HCT116 (cell line): Measurements from ENCODE around the gene ZNF548. TPM values are rescaled to one million over a fixed set of nuclear protein-coding genes. Genes with fewer than 3 reads are reported as not detected.

ENCODE experiments used
- ATAC-seq: fragments of 200-7000 bp; cut with Tn5 transposase; 2 replicates; pipeline ENCODE4 v1.9.1; 2020; ENCODE audit warnings: mild to moderate bottlenecking, moderate library complexity
- BruUV-seq: library from RNA; stranded (reverse); fragments of 400-500 nt; replicated peaks from 2 replicates; lab custom pipeline; 2021; lab: Mats Ljungman, UMichigan
- CTCF ChIA-PET: fragments of 300-600 bp; sonication (Branson Sonifier 250); formaldehyde crosslinking; loops from one replicate; lab custom pipeline; 2021; ENCODE audit warnings: antibody characterized with exemption; lab: Charles Lee
- POLR2A ChIA-PET: fragments of 300-600, 350-600 bp; sonication (Branson Sonifier 250); formaldehyde crosslinking; loops from one replicate; lab custom pipeline; 2021; ENCODE audit warnings: antibody characterized with exemption; lab: Charles Lee
- RAD21 ChIA-PET, 2 experiments: fragments of 300-600 bp; sonication (Branson Sonifier 250); formaldehyde crosslinking; loops; one replicate each; lab custom pipeline; 2023; ENCODE audit warnings: low total read pairs in 2 of 2; ENCODE audit not compliant: uncharacterized antibody in 2 of 2, unreplicated experiment in 2 of 2, low non-redundant PET in 1 of 2; lab: Charles Lee
- DNase-seq: peaks from one replicate; pipeline ENCODE4 v3.0.0-alpha.2; 2010; ENCODE audit warnings: low read depth, low spot score
- H2AFZ ChIP-seq: fragments of 200-600 bp; shearing (Covaris generic), sonication (generic); 2 replicates; pipeline ENCODE4 v1.6.1; 2017; ENCODE audit warnings: low read depth, mixed run types, mixed read lengths, antibody characterized with exemption, low read length; ENCODE audit not compliant: poor library complexity, severe bottlenecking
- H3K27ac ChIP-seq: 2 replicates; pipeline ENCODE4 v1.5.1; 2012; ENCODE audit warnings: low read depth, low read length
- H3K27me3 ChIP-seq: fragments of 200-600 bp; sonication (generic); 2 replicates; pipeline ENCODE4 v1.6.1; 2016; ENCODE audit warnings: mixed run types, low read length, mixed read lengths; ENCODE audit not compliant: insufficient read depth
- H3K36me3 ChIP-seq, 2 experiments: fragments of 200-500 bp in 1 of 2; fragments of 200-600 bp in 1 of 2; sonication (Bioruptor generic) in 1 of 2; sonication (generic) in 1 of 2; 2 replicates each; pipeline versions ENCODE4 v1.5.1 to v1.6.1; 2014 to 2016; ENCODE audit warnings: low read length in 2 of 2, inconsistent platforms in 1 of 2, mixed read lengths in 1 of 2, mixed run types in 1 of 2; ENCODE audit not compliant: insufficient read depth in 2 of 2, control insufficient read depth in 1 of 2
- H3K4me1 ChIP-seq, 2 experiments: fragments of 200-600 bp in 1 of 2; sonication (generic) in 1 of 2; 2 replicates each; pipeline versions ENCODE4 v1.5.1 to v1.6.1; 2012 to 2017; ENCODE audit warnings: low read length in 2 of 2, inconsistent platforms in 1 of 2, mild to moderate bottlenecking in 1 of 2, mixed read lengths in 1 of 2, mixed run types in 1 of 2, moderate library complexity in 1 of 2; ENCODE audit not compliant: insufficient read depth in 2 of 2, control insufficient read depth in 1 of 2
- H3K4me2 ChIP-seq: fragments of 200-600 bp; sonication (generic); 2 replicates; pipeline ENCODE4 v1.6.1; 2017; ENCODE audit warnings: mixed run types, low read length, mixed read lengths
- H3K4me3 ChIP-seq, 2 experiments: fragments of 200-600 bp in 1 of 2; sonication (generic) in 1 of 2; replicated peaks in 1 of 2; 2 replicates each; pipeline ENCODE4 v1.5.1; 2011 to 2016; ENCODE audit warnings: low read length in 2 of 2, control low read depth in 1 of 2, low read depth in 1 of 2, mild to moderate bottlenecking in 1 of 2, mixed read lengths in 1 of 2, mixed run types in 1 of 2
- H3K79me2 ChIP-seq: fragments of 200-600 bp; sonication (generic); 2 replicates; pipeline ENCODE4 v1.6.1; 2017; ENCODE audit warnings: mild to moderate bottlenecking, mixed run types, low read length, moderate library complexity, mixed read lengths; ENCODE audit not compliant: insufficient read depth
- H3K9ac ChIP-seq: fragments of 200-600 bp; sonication (generic); 2 replicates; pipeline ENCODE4 v1.6.1; 2016; ENCODE audit warnings: low read length, mixed read lengths
- H3K9me2 ChIP-seq: fragments of 200-600 bp; sonication (generic), shearing (Covaris generic); 2 replicates; pipeline ENCODE4 v1.6.1; 2017; ENCODE audit warnings: mixed run types, mild to moderate bottlenecking, moderate library complexity; ENCODE audit not compliant: insufficient read depth
- H3K9me3 ChIP-seq, 2 experiments: fragments of 200-500 bp in 1 of 2; fragments of 200-600 bp in 1 of 2; sonication (Bioruptor generic) in 1 of 2; sonication (generic) in 1 of 2; 2 replicates each; pipeline ENCODE4 v1.6.1; 2014 to 2017; ENCODE audit warnings: low read length in 2 of 2, mixed read lengths in 2 of 2, inconsistent platforms in 1 of 2, low read depth in 1 of 2, mild to moderate bottlenecking in 1 of 2, mixed run types in 1 of 2, moderate library complexity in 1 of 2; ENCODE audit not compliant: control insufficient read depth in 1 of 2, insufficient read depth in 1 of 2
- H4K20me1 ChIP-seq: fragments of 200-600 bp; sonication (generic), shearing (Covaris generic); 2 replicates; pipeline ENCODE4 v1.6.1; 2017; ENCODE audit warnings: mixed run types, mild to moderate bottlenecking, moderate library complexity; ENCODE audit not compliant: insufficient read depth
- CTCF ChIP-seq, 3 experiments: fragments of 200-600 bp in 1 of 3; sonication (generic) in 1 of 3; IDR thresholded peaks in 2 of 3; conservative IDR thresholded peaks in 1 of 3; 2 replicates each; pipeline ENCODE4 v1.5.1; 2012 to 2017; ENCODE audit warnings: low read depth in 2 of 3, low read length in 2 of 3, antibody characterized with exemption in 1 of 3, borderline replicate concordance in 1 of 3, control low read depth in 1 of 3, mild to moderate bottlenecking in 1 of 3, mixed read lengths in 1 of 3, mixed run types in 1 of 3, moderate library complexity in 1 of 3; ENCODE audit not compliant: insufficient read depth in 1 of 3
- EGR1 ChIP-seq: IDR thresholded peaks from 2 replicates; pipeline ENCODE4 v1.6.1; 2012; ENCODE audit warnings: low read depth
- ELF1 ChIP-seq: IDR thresholded peaks from 2 replicates; pipeline ENCODE4 v1.6.1; 2012; ENCODE audit warnings: low read depth, borderline replicate concordance
- JUND ChIP-seq: IDR thresholded peaks from 2 replicates; pipeline ENCODE4 v1.6.1; 2012
- MAX ChIP-seq: IDR thresholded peaks from 2 replicates; pipeline ENCODE4 v1.6.1; 2012
- POLR2A ChIP-seq: IDR thresholded peaks from 2 replicates; pipeline ENCODE4 v1.7.0; 2011; ENCODE audit warnings: borderline replicate concordance; ENCODE audit not compliant: insufficient read depth, insufficient read length; ENCODE audit errors: extremely low read depth
- POLR2AphosphoS5 ChIP-seq: IDR thresholded peaks from 2 replicates; pipeline ENCODE4 v1.6.1; 2011; ENCODE audit warnings: mild to moderate bottlenecking, low read depth, low read length, moderate library complexity
- RAD21 ChIP-seq: IDR thresholded peaks from 2 replicates; pipeline ENCODE4 v1.6.1; 2012; ENCODE audit warnings: low read depth, mild to moderate bottlenecking
- SP1 ChIP-seq: IDR thresholded peaks from 2 replicates; pipeline ENCODE4 v1.6.1; 2012; ENCODE audit warnings: low read depth
- TCF7L2 ChIP-seq: IDR thresholded peaks from 2 replicates; pipeline ENCODE4 v1.7.0; 2011; ENCODE audit warnings: borderline replicate concordance, inconsistent platforms; ENCODE audit not compliant: insufficient read depth, insufficient read length; ENCODE audit errors: extremely low read depth
- YY1 ChIP-seq: IDR thresholded peaks from 2 replicates; pipeline ENCODE4 v1.6.1; 2011; ENCODE audit warnings: low read length, low read depth, moderate library complexity, mild to moderate bottlenecking; ENCODE audit not compliant: insufficient replicate concordance; ENCODE audit errors: extremely low read depth
- ZFX ChIP-seq: fragments of 450-650 bp; IDR thresholded peaks from 2 replicates; pipeline ENCODE4 v1.6.1; 2017
- intact Hi-C: fragments of 100-400 bp; cut with micrococcal nuclease; formaldehyde crosslinking; loops from 2 replicates; pipeline ENCODE4 v1.10.0; 2022
- total RNA-seq: library from RNA; stranded (reverse); gene quantifications from one replicate; pipeline ENCODE4 v1.2.1, GENCODE V29; 2021; ENCODE audit not compliant: unreplicated experiment

ZNF548 gene
- total RNA-seq, 1 experiment from 2014 or later: 8.7 TPM

- Histone ChIP-seq H3K9ac (no peak overlapping the region), H3K4me3 (no peak overlapping the region), H4K20me1 (no peaks in the 10 kb centered on the region), H3K27ac (no peak overlapping the region), H3K9me2 (no peaks in the 10 kb centered on the region), H3K4me1 (peaks cover 0 to 5% of the 10 kb centered on the region in 2 experiments; a peak in 1 of 4 replicates), H3K79me2 (peaks cover 5% of the 10 kb centered on the region; the same call in 1 of the 2 replicates), H3K27me3 (no peaks in the 10 kb centered on the region), H3K36me3 (no peaks in the 10 kb centered on the region)
- ChIA-PET POLR2A (no interaction called here), CTCF (no interaction called here), RAD21 (interaction anchor here in 1 of 2 experiments (0.8 kb wide), 1 partner anchor 17 kb away, joined by 7 read pairs; the partner anchor contains the start of gene ZNF548)
- ATAC-seq (peak; percentile 61), DNase-seq (peak; percentile 32)
- no TSS peak for BruUV-seq
- intact Hi-C loops: loop anchor here (10.0 kb wide), 1 partner anchor 498 kb away; no protein-coding TSS in a partner anchor
- peak; percentile 31 to 81 (median 74); a peak in 5 of 6 replicates for TF ChIP-seq CTCF (IDR thresholded peaks at IDR 0.05 in 2 of 3, conservative IDR thresholded peaks at IDR 0.05 in 1 of 3; ENCODE audit: borderline replicate concordance in 1 of 3, insufficient read depth in 1 of 3, low read depth in 2 of 3, low read length in 2 of 3)
- TF ChIP-seq ZFX: no peak
- peak; percentile 71 for TF ChIP-seq RAD21
- TF ChIP-seq, all 23 proteins: peak for 2
- H3K4me2 ChIP-seq: no peak overlapping the region
- peaks cover 7 to 8% of the 10 kb centered on the region in 2 experiments; a peak in 2 of 4 replicates for H3K9me3 ChIP-seq
- H2AFZ ChIP-seq: no peak overlapping the region
Measured at GRCh38 chr19:57406516-57407123, 17.0 kb downstream of the ZNF548 start.

GRCh38 chr19:57410877-57411671 is 21.4 kb downstream of the ZNF548 start, which contains the start of gene ZNF17:
Gene ZNF17, plus strand, starts transcription at chr19:57411161. Its CDS starts 2,455 bp downstream, at chr19:57413616.
- Histone ChIP-seq H3K36me3 (no peaks in the 10 kb centered on the region), H2AFZ (peak within 1 kb of the TSS; percentile 19), H3K27ac (peak within 1 kb of the TSS; percentile 35), H3K9me2 (no peaks in the 10 kb centered on the region), H3K9me3 (no peaks in the 10 kb centered on the region; a peak in 1 of 4 replicates), H3K9ac (peak within 1 kb of the TSS; percentile 71), H3K27me3 (no peaks in the 10 kb centered on the region), H3K4me3 (peak within 1 kb of the TSS; percentile 75 to 100), H3K79me2 (peaks cover 7% of the 10 kb centered on the region; the same call in 1 of the 2 replicates), H4K20me1 (no peaks in the 10 kb centered on the region), H3K4me2 (peak within 1 kb of the TSS; percentile 93), H3K4me1 (peaks cover 4 to 11% of the 10 kb centered on the region in 2 experiments; a peak in 2 of 4 replicates)
- ChIA-PET CTCF (no interaction called here), RAD21 (no interaction called here), POLR2A (no interaction called here)
- ATAC-seq (peak; percentile 99), DNase-seq (peak; percentile 87)
- intact Hi-C loops: loop anchor here (1.0 kb wide), 1 partner anchor 167 kb away; the partner anchor contains the start of gene ZNF416
- BruUV-seq: TSS peak; percentile 77
- TF ChIP-seq POLR2AphosphoS5 (peak; percentile 68), TCF7L2 (no peak), SP1 (peak; percentile 91), JUND (no peak), ELF1 (peak; percentile 29; the same call in 1 of the 2 replicates), MAX (peak; percentile 22; the same call in 1 of the 2 replicates), POLR2A (peak; percentile 46), EGR1 (peak; percentile 56; the same call in 1 of the 2 replicates), ZFX (no peak), YY1 (peak; percentile 95)
